Epithelial cell of proximal tubule (primary cell): Measurements from ENCODE around the gene KCNK4. TPM values are rescaled to one million over a fixed set of nuclear protein-coding genes. Genes with fewer than 3 reads are reported as not detected.
A peak's percentile ranks its signal among the peaks of the same experiment; 100 is the strongest.

Experiments used
- DNase-seq: peaks from one replicate; pipeline ENCODE4 v3.0.0-alpha.2; 2011; ENCODE audit warnings: low read depth
- H3K4me3 ChIP-seq: 2 replicates; pipeline ENCODE4 v1.5.1; 2011; ENCODE audit warnings: low read depth, mild to moderate bottlenecking, low read length
- CTCF ChIP-seq: conservative IDR thresholded peaks from 2 replicates; pipeline ENCODE4 v1.5.1; 2012; ENCODE audit warnings: low read depth, mild to moderate bottlenecking, low read length
- total RNA-seq: library from RNA; depleted of rRNA; stranded (reverse); fragments of >200 nt; gene quantifications from 2 replicates; pipeline ENCODE4 v1.2.3, GENCODE V29; 2015

KCNK4 gene
- total RNA-seq, 1 donor from 2014 or later = not detected

- H3K4me3 ChIP-seq = peak overlapping the region; percentile 94
- TF ChIP-seq CTCF = no peak
- DNase-seq = no peak
Observed at GRCh38 chr11:64283092-64283491, 8.0 kb upstream of the KCNK4 start.

- no peak for TF ChIP-seq CTCF
- peak within 1 kb of the TSS; percentile 94 for H3K4me3 ChIP-seq
- DNase-seq = no peak
Observed at GRCh38 chr11:64284048-64284961, 6.8 kb upstream of the KCNK4 start, which contains the start of gene BAD. Gene BAD, minus strand, starts transcription at chr11:64284665. Its CDS starts 297 bp downstream, at chr11:64284368.

- DNase-seq = no peak
- TF ChIP-seq CTCF = no peak
- peak within 1 kb of the TSS; percentile 94 for H3K4me3 ChIP-seq
Observed at GRCh38 chr11:64284962-64285884, 5.9 kb upstream of the KCNK4 start, which contains the start of gene GPR137. Gene GPR137, plus strand, starts transcription at chr11:64285848. Its CDS starts 677 bp downstream, at chr11:64286525.

GRCh38 chr11:64285885-64286800 lies 5.0 kb upstream of the KCNK4 start:
- peak overlapping the region; percentile 94 for H3K4me3 ChIP-seq
- TF ChIP-seq CTCF = peak; percentile 30
- no peak for DNase-seq

GRCh38 chr11:64286801-64287159 lies 4.3 kb upstream of the KCNK4 start:
- DNase-seq = no peak
- no peak for TF ChIP-seq CTCF
- no peak overlapping the region for H3K4me3 ChIP-seq
